VCaP (cell line): ENCODE data around the gene ZNF487.

Experiments used
- H3K27ac ChIP-seq: fragments of 450-650 bp; 2 replicates; pipeline ENCODE4 v1.5.1; 2017
- TF ChIP-seq, protein P1 (sequence below): fragments of 450-650 bp; conservative IDR thresholded peaks from 2 replicates; pipeline ENCODE4 v1.5.1; 2017; ENCODE audit warnings: mild to moderate bottlenecking, moderate library complexity

The ZNF487 gene

DNA sequence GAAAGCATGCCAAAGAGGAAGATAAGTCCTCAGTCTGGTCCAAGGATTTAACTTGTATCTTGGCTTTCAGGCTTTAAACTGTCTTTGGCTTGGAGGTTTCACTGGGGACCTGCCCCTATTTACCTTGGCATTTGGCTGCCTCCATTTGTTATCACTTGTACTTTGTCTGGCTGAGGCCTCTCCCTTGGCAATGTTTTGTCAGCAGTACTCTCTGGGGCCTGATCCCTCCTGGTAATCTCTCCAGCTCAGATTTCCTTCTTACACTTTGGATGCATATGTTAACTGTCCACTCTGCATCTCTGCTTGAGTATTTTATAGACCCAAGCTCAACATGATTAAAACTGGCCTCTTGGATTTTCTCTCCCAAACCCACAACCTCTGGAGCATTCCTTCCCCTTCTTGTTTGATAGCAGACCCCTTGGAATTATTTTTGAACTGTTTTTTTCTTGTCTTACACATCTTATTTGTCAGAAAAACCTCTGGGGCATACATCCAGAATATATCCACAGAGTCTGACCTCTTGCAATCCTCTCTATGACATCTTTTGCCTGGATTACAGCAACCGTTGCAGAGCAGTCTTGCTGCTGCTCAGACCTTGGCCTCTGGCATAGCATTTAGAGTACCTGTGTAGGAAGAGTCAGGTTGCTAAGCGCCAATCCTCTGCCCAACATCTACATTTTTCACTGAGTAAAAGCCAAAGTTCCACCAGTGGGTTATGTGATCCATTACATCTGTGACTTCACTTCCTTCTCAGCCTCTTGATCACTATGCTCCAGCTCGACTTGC is 35.2 kb downstream of the ZNF487 start:
- TF ChIP-seq, protein P1, sequence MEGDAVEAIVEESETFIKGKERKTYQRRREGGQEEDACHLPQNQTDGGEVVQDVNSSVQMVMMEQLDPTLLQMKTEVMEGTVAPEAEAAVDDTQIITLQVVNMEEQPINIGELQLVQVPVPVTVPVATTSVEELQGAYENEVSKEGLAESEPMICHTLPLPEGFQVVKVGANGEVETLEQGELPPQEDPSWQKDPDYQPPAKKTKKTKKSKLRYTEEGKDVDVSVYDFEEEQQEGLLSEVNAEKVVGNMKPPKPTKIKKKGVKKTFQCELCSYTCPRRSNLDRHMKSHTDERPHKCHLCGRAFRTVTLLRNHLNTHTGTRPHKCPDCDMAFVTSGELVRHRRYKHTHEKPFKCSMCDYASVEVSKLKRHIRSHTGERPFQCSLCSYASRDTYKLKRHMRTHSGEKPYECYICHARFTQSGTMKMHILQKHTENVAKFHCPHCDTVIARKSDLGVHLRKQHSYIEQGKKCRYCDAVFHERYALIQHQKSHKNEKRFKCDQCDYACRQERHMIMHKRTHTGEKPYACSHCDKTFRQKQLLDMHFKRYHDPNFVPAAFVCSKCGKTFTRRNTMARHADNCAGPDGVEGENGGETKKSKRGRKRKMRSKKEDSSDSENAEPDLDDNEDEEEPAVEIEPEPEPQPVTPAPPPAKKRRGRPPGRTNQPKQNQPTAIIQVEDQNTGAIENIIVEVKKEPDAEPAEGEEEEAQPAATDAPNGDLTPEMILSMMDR = no peak
- H3K27ac ChIP-seq = no peak overlapping the region

DNA sequence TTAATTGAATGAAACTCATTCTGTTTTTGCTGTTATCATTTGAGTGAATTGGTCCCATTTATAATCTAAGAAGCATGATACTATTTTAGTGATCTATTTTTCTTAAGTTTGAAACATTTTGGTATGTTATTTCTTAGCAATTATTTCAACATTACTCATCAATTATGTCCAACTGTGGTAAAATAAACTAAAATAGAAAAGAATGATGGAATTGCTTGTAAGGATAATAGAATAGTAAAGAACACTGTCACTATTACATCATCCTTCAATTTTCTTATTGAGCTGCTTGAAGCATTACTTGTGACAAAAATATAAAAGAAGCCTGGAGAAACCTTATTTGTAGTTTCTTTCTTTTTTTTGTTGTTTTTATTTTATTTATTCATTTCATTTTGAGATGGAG is 42.4 kb downstream of the ZNF487 start:
- TF ChIP-seq, protein P1 = no peak
- no peak overlapping the region for H3K27ac ChIP-seq

DNA sequence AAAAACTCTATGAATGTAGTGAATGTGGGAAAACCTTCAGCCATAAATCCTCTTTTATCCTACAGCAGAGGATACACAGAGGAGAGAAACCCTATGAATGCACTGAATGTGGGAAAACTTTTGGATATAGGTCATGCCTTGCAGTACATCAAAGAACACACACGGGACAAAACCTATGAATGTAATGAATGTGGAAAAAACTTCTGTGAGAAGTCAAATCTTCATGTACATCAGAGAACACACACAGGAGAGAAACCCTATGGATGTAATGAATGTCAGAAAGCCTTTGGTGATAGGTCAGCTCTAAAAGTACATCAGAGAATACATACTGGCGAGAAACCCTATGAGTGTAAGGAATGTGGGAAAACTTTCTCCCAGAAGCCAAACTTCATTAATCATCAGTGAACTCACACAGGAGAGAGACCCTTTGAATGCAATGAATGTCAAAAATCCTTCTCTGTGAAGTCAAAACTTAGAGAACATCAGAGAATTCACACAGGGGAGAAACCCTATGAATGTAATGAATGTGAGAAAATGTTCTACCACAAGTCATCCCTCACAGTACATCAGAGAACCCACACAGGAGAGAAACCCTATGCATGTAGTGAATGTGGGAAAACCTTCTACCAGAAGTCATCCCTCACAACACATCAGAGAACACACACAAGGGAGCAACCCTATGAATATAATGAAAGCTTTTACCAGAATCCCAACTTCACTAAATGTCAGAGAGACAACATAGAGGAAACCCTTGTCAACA is 45.6 kb downstream of the ZNF487 start:
- TF ChIP-seq, protein P1 = no peak

DNA sequence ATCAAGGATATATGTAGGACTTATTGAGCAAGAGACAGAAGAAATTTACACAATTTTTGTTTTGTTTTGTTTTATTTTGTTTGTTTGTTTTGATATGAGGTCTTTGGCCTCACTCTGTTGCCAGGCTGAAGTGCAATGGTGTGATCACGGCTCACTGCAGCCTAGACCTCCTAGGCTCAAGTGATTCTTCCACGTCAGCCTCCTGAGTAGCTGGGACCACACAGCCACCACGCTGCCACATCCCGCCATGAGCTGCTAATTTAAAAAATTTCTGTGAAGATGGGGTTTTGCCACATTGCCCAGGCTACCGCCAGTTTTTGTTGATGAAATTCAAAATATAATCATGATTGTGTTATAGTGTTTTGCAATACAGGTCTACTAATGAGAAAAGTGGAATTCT is 54.9 kb downstream of the ZNF487 start:
- TF ChIP-seq, protein P1 = no peak
- no peak overlapping the region for H3K27ac ChIP-seq

More for the DNA sequence above, 45.6 kb downstream of the ZNF487 start:
- H3K27ac ChIP-seq = no peak overlapping the region

DNA sequence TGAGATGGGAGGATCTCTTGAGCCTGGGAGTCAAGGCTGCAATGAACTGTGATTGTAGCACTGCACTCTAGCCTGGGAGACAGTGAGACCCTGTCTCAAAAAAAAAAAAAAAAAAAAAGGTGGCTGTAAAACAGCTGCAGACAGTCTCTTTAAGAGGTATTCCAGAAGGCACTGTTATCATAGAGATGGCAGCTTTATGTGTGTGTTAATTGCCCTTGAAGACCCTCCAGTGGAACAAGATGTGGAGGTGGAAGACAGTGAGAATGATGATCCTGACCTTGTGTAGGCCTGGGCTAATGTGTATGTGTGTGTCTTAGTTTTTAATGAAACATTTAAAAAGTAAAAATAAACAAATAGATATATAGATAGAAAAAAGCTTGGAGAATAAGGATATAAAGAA is 66.0 kb downstream of the ZNF487 start:
- no peak overlapping the region for H3K27ac ChIP-seq
- TF ChIP-seq, protein P1 = no peak

DNA sequence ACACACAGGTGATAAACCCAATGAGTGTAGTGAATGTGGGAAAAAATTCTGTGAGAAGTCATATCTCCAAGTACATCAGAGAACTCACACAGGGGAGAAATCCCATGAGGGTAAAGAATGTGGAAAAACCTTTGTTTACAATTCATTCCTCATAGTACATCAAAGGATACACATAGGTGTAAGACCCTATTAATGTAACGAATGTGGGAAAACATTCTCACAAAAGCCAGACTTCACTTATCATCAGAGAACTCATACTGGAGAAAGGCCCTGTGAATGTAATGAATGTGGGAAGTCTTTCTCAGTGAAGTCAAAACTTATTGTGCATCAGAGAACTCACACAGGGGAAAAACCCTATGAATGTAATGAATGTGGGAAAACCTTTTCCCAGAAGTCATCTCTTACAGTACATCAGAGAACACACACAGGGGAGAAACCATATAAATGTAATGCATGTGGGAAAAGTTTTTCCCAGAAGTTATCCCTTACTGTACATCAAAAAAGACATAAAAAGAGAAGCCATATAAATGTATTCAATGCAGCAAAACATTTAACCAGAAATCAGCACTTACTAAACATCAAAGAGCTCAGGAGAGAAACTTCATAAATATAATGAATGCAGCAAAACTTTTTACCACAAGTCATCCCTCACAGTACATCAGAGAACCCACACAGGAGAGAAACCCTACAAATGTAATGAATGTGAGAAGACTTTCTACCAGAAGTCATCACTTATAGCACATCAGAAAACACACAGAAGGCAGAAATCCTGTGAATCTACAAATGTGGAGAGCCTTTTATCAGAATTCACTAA is 87.7 kb downstream of the ZNF487 start:
- no peak overlapping the region for H3K27ac ChIP-seq
- TF ChIP-seq, protein P1 = no peak
